Naive thymus-derived CD4-positive, alpha-beta T cell (primary cell): Measurements from ENCODE around the gene PHACTR1. TPM values are rescaled to one million over a fixed set of nuclear protein-coding genes. Genes with fewer than 3 reads are reported as not detected.
"Not testable (repeated sequence)": the region's sequence is repeated elsewhere in the genome, so short reads cannot be mapped to it uniquely, and the experiment has no call there.

Experiments used
- ATAC-seq: fragments of 150-1000 bp; cut with Tn5 transposase; 2 replicates; pipeline ENCODE4 v1.10.0; 2021; ENCODE audit warnings: mild to moderate bottlenecking, moderate library complexity
- CTCF ChIA-PET: fragments of 350-600 bp; sonication (Branson Sonifier 250); formaldehyde crosslinking; loops from one replicate; lab custom pipeline; 2021; ENCODE audit warnings: antibody characterized with exemption; lab: Charles Lee
- POLR2A ChIA-PET: fragments of 350-600 bp; sonication (Branson Sonifier 250); formaldehyde crosslinking; loops from one replicate; lab custom pipeline; 2021; ENCODE audit warnings: antibody characterized with exemption, inconsistent platforms; lab: Charles Lee
- DNase-seq, 9 donors: peaks; one replicate each; pipeline versions ENCODE4 v3.0.0 to v3.0.0-alpha.2; 2020 to 2022; ENCODE audit warnings: mixed read lengths in 1 of 9
- H3K27ac ChIP-seq: one replicate; pipeline ENCODE4 v1.7.0; 2013; ENCODE audit warnings: mild to moderate bottlenecking, low read depth, low read length, moderate library complexity
- H3K27me3 ChIP-seq, 2 donors: one replicate each; pipeline ENCODE4 v1.7.0; 2013; ENCODE audit warnings: low read length in 2 of 2, mild to moderate bottlenecking in 2 of 2, moderate library complexity in 2 of 2; ENCODE audit not compliant: control insufficient read depth in 2 of 2, insufficient read depth in 2 of 2
- H3K36me3 ChIP-seq, 3 experiments: 1 replicate in 2 of 3; 2 replicates in 1 of 3; pipeline ENCODE4 v1.7.0; 2013; ENCODE audit warnings: low read length in 3 of 3, mild to moderate bottlenecking in 3 of 3, moderate library complexity in 1 of 3; ENCODE audit not compliant: insufficient read depth in 3 of 3, control insufficient read depth in 2 of 3
- H3K4me1 ChIP-seq, 2 donors: one replicate each; pipeline ENCODE4 v1.7.0; 2013; ENCODE audit warnings: low read length in 2 of 2, mild to moderate bottlenecking in 2 of 2, moderate library complexity in 1 of 2; ENCODE audit not compliant: control insufficient read depth in 2 of 2, insufficient read depth in 2 of 2
- H3K4me3 ChIP-seq: 2 replicates; pipeline ENCODE4 v1.7.0; 2013; ENCODE audit warnings: mild to moderate bottlenecking, low read length
- H3K9me3 ChIP-seq, 3 experiments: 1 replicate in 2 of 3; 2 replicates in 1 of 3; pipeline ENCODE4 v1.7.0; 2013; ENCODE audit warnings: low read length in 3 of 3; ENCODE audit not compliant: control insufficient read depth in 2 of 3
- H3K27ac Mint-ChIP-seq, 9 donors: one replicate each; pipeline ENCODE4 v1.8.0; 2020 to 2022; ENCODE audit warnings: mixed read lengths in 9 of 9, mild to moderate bottlenecking in 8 of 9, moderate library complexity in 5 of 9, inconsistent platforms in 2 of 9
- H3K27me3 Mint-ChIP-seq, 5 donors: one replicate each; pipeline ENCODE4 v1.8.0; 2021 to 2022; ENCODE audit warnings: mixed read lengths in 5 of 5, mild to moderate bottlenecking in 1 of 5
- H3K36me3 Mint-ChIP-seq, 5 donors: one replicate each; pipeline ENCODE4 v1.8.0; 2020 to 2022; ENCODE audit warnings: mixed read lengths in 5 of 5, mild to moderate bottlenecking in 3 of 5, inconsistent platforms in 1 of 5
- H3K4me1 Mint-ChIP-seq, 7 donors: one replicate each; pipeline ENCODE4 v1.8.0; 2020 to 2022; ENCODE audit warnings: mixed read lengths in 7 of 7, mild to moderate bottlenecking in 3 of 7, inconsistent platforms in 1 of 7
- H3K4me3 Mint-ChIP-seq, 10 donors: one replicate each; pipeline ENCODE4 v1.8.0; 2020 to 2022; ENCODE audit warnings: mild to moderate bottlenecking in 10 of 10, mixed read lengths in 10 of 10, moderate library complexity in 6 of 10, inconsistent platforms in 2 of 10
- H3K9me3 Mint-ChIP-seq, 11 donors: one replicate each; pipeline ENCODE4 v1.8.0; 2020 to 2022; ENCODE audit warnings: mixed read lengths in 11 of 11, mild to moderate bottlenecking in 4 of 11, inconsistent platforms in 1 of 11, moderate library complexity in 1 of 11
- intact Hi-C, 2 donors: fragments of 100-400 bp; cut with micrococcal nuclease; formaldehyde crosslinking; loops; one replicate each; pipeline ENCODE4 v1.15.1; 2023
- polyA plus RNA-seq, 2 donors: library from polyadenylated mRNA; unstranded; fragments of 300-500 nt; fragmentation: Illumina TruSeq; gene quantifications; one replicate each; pipeline ENCODE4 v1.2.3, GENCODE V29; 2021
- total RNA-seq, 6 experiments: library from RNA in 5 of 6; stranded (reverse) in 5 of 6; gene quantifications; 1 replicate in 5 of 6; 2 replicates in 1 of 6; pipeline ENCODE4 v1.2.3 and lab custom pipeline; 2021 to 2026

PHACTR1 gene
- total and polyA plus RNA-seq, 7 experiments from 2014 or later, result 0.18 to 43.1 (median 0.62) TPM

- intact Hi-C loops, result no loop called here
- DNase-seq, result no peak
- peaks cover 4 to 16% (median 8%) of the 10 kb centered on the region in 5 donors for H3K27me3 Mint-ChIP-seq
- no peak overlapping the region for H3K4me3 ChIP-seq
- H3K4me3 Mint-ChIP-seq, result no peak overlapping the region
- H3K36me3 ChIP-seq, result no peaks in the 10 kb centered on the region
- no peak for ATAC-seq
- POLR2A ChIA-PET, result no interaction called here
- no peaks in the 10 kb centered on the region for H3K9me3 ChIP-seq
- H3K27ac ChIP-seq, result no peak overlapping the region
- peaks cover 0 to 5% (median 0%) of the 10 kb centered on the region in 5 donors for H3K36me3 Mint-ChIP-seq
- peaks cover 4 to 22% (median 6%) of the 10 kb centered on the region in 7 donors for H3K4me1 Mint-ChIP-seq
- CTCF ChIA-PET, result no interaction called here
- no peaks in the 10 kb centered on the region for H3K27me3 ChIP-seq
- H3K9me3 Mint-ChIP-seq, result peaks cover 0 to 3% (median 0%) of the 10 kb centered on the region in 11 donors
- H3K27ac Mint-ChIP-seq, result no peak overlapping the region
- H3K4me1 ChIP-seq, result no peaks in the 10 kb centered on the region
Measured at GRCh38 chr6:12944001-12944400, 227.4 kb downstream of the PHACTR1 start.

- H3K4me1 ChIP-seq, H3K27ac Mint-ChIP-seq, H3K4me3 Mint-ChIP-seq, H3K9me3 Mint-ChIP-seq, ATAC-seq, H3K27ac ChIP-seq, H3K36me3 ChIP-seq, CTCF ChIA-PET, H3K36me3 Mint-ChIP-seq, H3K27me3 ChIP-seq, DNase-seq, POLR2A ChIA-PET, H3K9me3 ChIP-seq, intact Hi-C loops, H3K4me3 ChIP-seq: not testable (repeated sequence)
- Mint-ChIP-seq H3K27me3 (peaks cover 4 to 16% (median 8%) of the 10 kb centered on the region in 5 donors), H3K4me1 (peaks cover 4 to 22% (median 6%) of the 10 kb centered on the region in 7 donors)
Measured at GRCh38 chr6:12944528-12944927, 228.0 kb downstream of the PHACTR1 start.

- no peak overlapping the region for H3K4me3 ChIP-seq
- H3K27ac Mint-ChIP-seq, result no peak overlapping the region
- ChIA-PET POLR2A (no interaction called here), CTCF (no interaction called here)
- no peak for ATAC-seq
- no peaks in the 10 kb centered on the region for H3K27me3 ChIP-seq
- H3K4me1 ChIP-seq, result no peaks in the 10 kb centered on the region
- intact Hi-C loops, result no loop called here
- no peak overlapping the region for H3K27ac ChIP-seq
- peaks cover 0 to 7% (median 0%) of the 10 kb centered on the region in 7 donors for H3K4me1 Mint-ChIP-seq
- peaks cover 7 to 27% (median 11%) of the 10 kb centered on the region in 5 donors for H3K27me3 Mint-ChIP-seq
- H3K9me3 ChIP-seq, result no peaks in the 10 kb centered on the region
- no peak overlapping the region for H3K4me3 Mint-ChIP-seq
- H3K9me3 Mint-ChIP-seq, result peaks cover 0 to 5% (median 0%) of the 10 kb centered on the region in 11 donors
- peaks cover 0 to 4% (median 0%) of the 10 kb centered on the region in 5 donors for H3K36me3 Mint-ChIP-seq
- no peak for DNase-seq
- H3K36me3 ChIP-seq, result no peaks in the 10 kb centered on the region
Measured at GRCh38 chr6:12947151-12947871, 230.7 kb downstream of the PHACTR1 start.

- ATAC-seq (no peak), DNase-seq (no peak)
- no peak overlapping the region for H3K27ac Mint-ChIP-seq
- Histone ChIP-seq H3K27ac (no peak overlapping the region), H3K4me1 (no peaks in the 10 kb centered on the region), H3K36me3 (no peaks in the 10 kb centered on the region), H3K27me3 (no peaks in the 10 kb centered on the region), H3K9me3 (no peaks in the 10 kb centered on the region), H3K4me3 (no peak overlapping the region)
- CTCF ChIA-PET, result no interaction called here
- peaks cover 8 to 31% (median 14%) of the 10 kb centered on the region in 5 donors for H3K27me3 Mint-ChIP-seq
- H3K4me1 Mint-ChIP-seq, result peaks cover 0 to 6% (median 0%) of the 10 kb centered on the region in 7 donors
- no peak overlapping the region for H3K4me3 Mint-ChIP-seq
- intact Hi-C loops, result no loop called here
- peaks cover 0 to 4% (median 0%) of the 10 kb centered on the region in 5 donors for H3K36me3 Mint-ChIP-seq
- H3K9me3 Mint-ChIP-seq, result peaks cover 0 to 5% (median 0%) of the 10 kb centered on the region in 11 donors
- POLR2A ChIA-PET, result no interaction called here
Measured at GRCh38 chr6:12947967-12948366, 231.4 kb downstream of the PHACTR1 start.

GRCh38 chr6:12950976-12951375, 234.4 kb downstream of the PHACTR1 start:
- Mint-ChIP-seq H3K4me1 (peaks cover under 1 to 5% (median 3%) of the 10 kb centered on the region in 7 donors), H3K9me3 (peaks cover 0 to 6% (median 0%) of the 10 kb centered on the region in 11 donors), H3K27me3 (peaks cover 17 to 48% (median 32%) of the 10 kb centered on the region in 5 donors), H3K4me3 (no peak overlapping the region), H3K36me3 (peaks cover 0 to 3% (median 0%) of the 10 kb centered on the region in 5 donors), H3K27ac (no peak overlapping the region)
- intact Hi-C loops, result no loop called here
- ChIA-PET CTCF (no interaction called here), POLR2A (no interaction called here)
- Histone ChIP-seq H3K27me3 (no peaks in the 10 kb centered on the region), H3K27ac (no peak overlapping the region), H3K9me3 (no peaks in the 10 kb centered on the region), H3K4me3 (no peak overlapping the region), H3K36me3 (no peaks in the 10 kb centered on the region), H3K4me1 (no peaks in the 10 kb centered on the region)
- no peak for ATAC-seq
- DNase-seq, result no peak

DNA sequence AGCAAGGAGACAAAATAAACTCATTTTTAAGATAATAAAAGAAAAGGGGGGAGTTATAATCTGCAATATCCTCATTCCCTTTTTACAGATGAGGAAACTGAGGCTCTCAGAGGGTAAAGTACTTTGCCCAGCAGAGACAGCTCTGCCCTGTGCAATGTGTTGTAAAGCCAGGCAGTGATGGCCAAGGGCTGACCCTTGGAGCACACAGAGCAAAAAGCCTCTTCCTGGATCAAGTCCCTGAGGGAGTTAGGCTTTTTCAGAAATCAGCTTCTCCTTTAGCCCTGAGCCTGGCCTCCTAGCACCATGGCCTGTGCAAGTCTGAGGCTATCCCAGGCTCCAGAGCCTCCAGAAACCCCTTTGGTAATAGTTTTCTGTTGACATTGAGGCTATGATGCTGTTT, 234.8 kb downstream of the PHACTR1 start:
- H3K4me3 ChIP-seq, result no peak overlapping the region
- peaks cover 20 to 49% (median 34%) of the 10 kb centered on the region in 5 donors for H3K27me3 Mint-ChIP-seq
- CTCF ChIA-PET, result no interaction called here
- H3K4me1 Mint-ChIP-seq, result peaks cover 5 to 9% (median 6%) of the 10 kb centered on the region in 7 donors
- no peak overlapping the region for H3K27ac ChIP-seq
- no peaks in the 10 kb centered on the region for H3K36me3 ChIP-seq
- intact Hi-C loops, result no loop called here
- peaks cover 0 to 5% (median 0%) of the 10 kb centered on the region in 11 donors for H3K9me3 Mint-ChIP-seq
- peaks cover 1% of the 10 kb centered on the region in 2 donors for H3K4me1 ChIP-seq
- ATAC-seq (no peak), DNase-seq (no peak)
- no peak overlapping the region for H3K27ac Mint-ChIP-seq
- no peak overlapping the region for H3K4me3 Mint-ChIP-seq
- H3K36me3 Mint-ChIP-seq, result peaks cover 0 to 3% (median 0%) of the 10 kb centered on the region in 5 donors
- no peaks in the 10 kb centered on the region for H3K9me3 ChIP-seq
- POLR2A ChIA-PET, result no interaction called here
- no peaks in the 10 kb centered on the region for H3K27me3 ChIP-seq
